Esophagus muscularis mucosa (tissue), 4 donors: ENCODE measurements around the gene AFTPH. TPM values are rescaled to one million over a fixed set of nuclear protein-coding genes. Genes with fewer than 3 reads are reported as not detected.

Experiments
- DNase-seq: peaks from one replicate; pipeline ENCODE4 v3.0.0-alpha.2; 2017; ENCODE audit errors: extremely low spot score
- H3K27ac ChIP-seq, 4 donors: fragments of 200-600 bp; sonication (generic); replicated peaks in 1 of 4; 1 replicate in 3 of 4; 2 replicates in 1 of 4; pipeline ENCODE4 v1.5.1; 2016 to 2019; ENCODE audit warnings: mild to moderate bottlenecking in 1 of 4
- H3K27me3 ChIP-seq, 4 donors: fragments of 200-600 bp; sonication (generic); one replicate each; pipeline versions ENCODE4 v1.5.1 to v1.6.0; 2016 to 2019
- H3K36me3 ChIP-seq, 4 donors: fragments of 200-600 bp; sonication (generic); one replicate each; pipeline ENCODE4 v1.5.1; 2016 to 2019
- H3K4me1 ChIP-seq, 4 donors: fragments of 200-600 bp; sonication (generic); one replicate each; pipeline ENCODE4 v1.5.1; 2016 to 2019
- H3K4me3 ChIP-seq, 4 donors: fragments of 200-600 bp; sonication (generic); 1 replicate in 2 of 4; 2 replicates in 2 of 4; pipeline ENCODE4 v1.5.1; 2016 to 2019; ENCODE audit warnings: mild to moderate bottlenecking in 4 of 4, moderate library complexity in 1 of 4
- H3K9me3 ChIP-seq, 4 donors: fragments of 200-600 bp; sonication (generic); 1 replicate in 3 of 4; 2 replicates in 1 of 4; pipeline ENCODE4 v1.5.1; 2016 to 2019
- CTCF ChIP-seq, 3 experiments: fragments of 200-600 bp in 2 of 3; fragments of 450-650 bp in 1 of 3; sonication (generic) in 2 of 3; IDR thresholded peaks; one replicate each; pipeline ENCODE4 v1.5.1; 2017 to 2019; ENCODE audit warnings: antibody characterized with exemption in 3 of 3, mild to moderate bottlenecking in 2 of 3, moderate library complexity in 1 of 3
- EP300 ChIP-seq: sonication (generic); formaldehyde crosslinking; IDR thresholded peaks from one replicate; pipeline ENCODE4 v1.6.1; 2017; ENCODE audit warnings: antibody characterized with exemption
- POLR2A ChIP-seq: fragments of 450-650 bp; IDR thresholded peaks from one replicate; pipeline ENCODE4 v1.6.1; 2017; ENCODE audit warnings: antibody characterized with exemption, moderate library complexity, mild to moderate bottlenecking, low read depth
- POLR2AphosphoS5 ChIP-seq, 2 donors: sonication (generic); formaldehyde crosslinking; IDR thresholded peaks; one replicate each; pipeline ENCODE4 v1.6.1; 2017; ENCODE audit warnings: antibody characterized with exemption in 2 of 2
- WGBS: methylation state at CpG from one replicate; pipeline ENCODE4 v1.1.5; 2018; 5-methylcytosine and 5-hydroxymethylcytosine counted together
- intact Hi-C: fragments of 100-400 bp; cut with DNase I; formaldehyde crosslinking; loops from one replicate; pipeline ENCODE4 v1.15.1; 2023
- total RNA-seq, 4 donors: library from RNA; depleted of rRNA; stranded (reverse); fragments of >200 nt; gene quantifications; one replicate each; pipeline versions ENCODE4 v1.1.0 to v1.2.1, GENCODE V29; 2016

The AFTPH gene
- total RNA-seq, 4 donors from 2014 or later = 27.5 to 36.1 (median 35.7) TPM

GRCh38 chr2:64482765-64483504 is 41.2 kb upstream of the AFTPH start:
- WGBS = 86% methylated on average over 5 of the region's 5 CpGs
- Histone ChIP-seq H3K36me3 (no peaks in the 10 kb centered on the region), H3K4me1 (peaks cover 3 to 20% (median 17%) of the 10 kb centered on the region in 4 donors), H3K4me3 (no peak overlapping the region), H3K9me3 (no peaks in the 10 kb centered on the region), H3K27ac (no peak overlapping the region), H3K27me3 (no peaks in the 10 kb centered on the region)
- no peak for DNase-seq
- intact Hi-C loops = no loop called here
- no peak for TF ChIP-seq POLR2A
- no peak for TF ChIP-seq POLR2AphosphoS5 (IDR thresholded peaks at IDR 0.05)
- TF ChIP-seq CTCF (IDR thresholded peaks at IDR 0.05) = no peak
- no peak for TF ChIP-seq EP300

- TF ChIP-seq CTCF (IDR thresholded peaks at IDR 0.05) = no peak
- TF ChIP-seq POLR2A = no peak
- TF ChIP-seq POLR2AphosphoS5 (IDR thresholded peaks at IDR 0.05) = no peak
- TF ChIP-seq EP300 = no peak
- no peak overlapping the region for H3K4me3 ChIP-seq
- peaks cover 8 to 30% (median 24%) of the 10 kb centered on the region in 4 donors for H3K4me1 ChIP-seq
- H3K36me3 ChIP-seq = no peaks in the 10 kb centered on the region
- H3K27me3 ChIP-seq = no peaks in the 10 kb centered on the region
- DNase-seq = no peak
- intact Hi-C loops = loop anchor here (5.0 kb wide), 1 partner anchor 433 kb away; no protein-coding TSS in a partner anchor
- WGBS = 61% methylated on average over 4 of the region's 4 CpGs
- no peak overlapping the region for H3K27ac ChIP-seq
- no peaks in the 10 kb centered on the region for H3K9me3 ChIP-seq
Measured at GRCh38 chr2:64485331-64485730, 38.8 kb upstream of the AFTPH start.

GRCh38 chr2:64485961-64486360 is 38.2 kb upstream of the AFTPH start:
- H3K4me3 ChIP-seq = no peak overlapping the region
- no peak overlapping the region for H3K27ac ChIP-seq
- intact Hi-C loops = loop anchor here (5.0 kb wide), 1 partner anchor 434 kb away; no protein-coding TSS in a partner anchor
- TF ChIP-seq POLR2AphosphoS5 (IDR thresholded peaks at IDR 0.05) (no peak), EP300 (no peak), CTCF (IDR thresholded peaks at IDR 0.05) (no peak), POLR2A (no peak)
- 42% methylated on average over 8 of the region's 8 CpGs for WGBS
- peaks cover 8 to 30% (median 24%) of the 10 kb centered on the region in 4 donors for H3K4me1 ChIP-seq
- no peaks in the 10 kb centered on the region for H3K9me3 ChIP-seq
- H3K27me3 ChIP-seq = no peaks in the 10 kb centered on the region
- no peak for DNase-seq
- H3K36me3 ChIP-seq = no peaks in the 10 kb centered on the region

- no peak for TF ChIP-seq POLR2AphosphoS5 (IDR thresholded peaks at IDR 0.05)
- TF ChIP-seq CTCF (IDR thresholded peaks at IDR 0.05) = no peak
- no peak for TF ChIP-seq POLR2A
- TF ChIP-seq EP300 = no peak
- Histone ChIP-seq H3K9me3 (no peaks in the 10 kb centered on the region), H3K27me3 (no peaks in the 10 kb centered on the region), H3K4me1 (peaks cover 8 to 30% (median 24%) of the 10 kb centered on the region in 4 donors), H3K36me3 (no peaks in the 10 kb centered on the region), H3K27ac (no peak overlapping the region), H3K4me3 (no peak overlapping the region)
- intact Hi-C loops = loop anchor here (1.0 to 5.0 kb wide), 2 partner anchors 156 to 435 kb away; no protein-coding TSS in a partner anchor
- WGBS = 62% methylated on average over 10 of the region's 10 CpGs
- DNase-seq = no peak
Measured at GRCh38 chr2:64487256-64488049, 36.7 kb upstream of the AFTPH start.
